Panc1 (cell line): Measurements from ENCODE around the gene ORM1. TPM values are rescaled to one million over a fixed set of nuclear protein-coding genes. Genes with fewer than 3 reads are reported as not detected.

Source experiments
- ATAC-seq: fragments of 200-7000 bp; cut with Tn5 transposase; 2 replicates; pipeline ENCODE4 v1.9.1; 2020; ENCODE audit warnings: mild to moderate bottlenecking, moderate library complexity
- BruUV-seq: library from RNA; stranded (reverse); fragments of 400-500 nt; replicated peaks from 2 replicates; lab custom pipeline; 2021; lab: Mats Ljungman, UMichigan
- CTCF ChIA-PET: fragments of 300-600 bp; sonication (Branson Sonifier 250); formaldehyde crosslinking; loops from one replicate; lab custom pipeline; 2022; ENCODE audit warnings: antibody characterized with exemption; lab: Charles Lee
- POLR2A ChIA-PET: fragments of 300-600 bp; sonication (Branson Sonifier 250); formaldehyde crosslinking; loops from one replicate; lab custom pipeline; 2022; ENCODE audit warnings: antibody characterized with exemption; lab: Charles Lee
- DNase-seq: peaks from one replicate; pipeline ENCODE4 v3.0.0-alpha.2; 2010; ENCODE audit warnings: low read depth, low spot score
- H3K27ac ChIP-seq: 2 replicates; pipeline ENCODE4 v1.5.1; 2011; ENCODE audit warnings: mild to moderate bottlenecking, low read length, inconsistent platforms
- H3K27me3 ChIP-seq: fragments of 200-500 bp; sonication (Bioruptor generic); 2 replicates; pipeline ENCODE4 v1.6.0; 2014; ENCODE audit warnings: low read length, inconsistent platforms; ENCODE audit not compliant: control insufficient read depth, insufficient read depth
- H3K36me3 ChIP-seq: fragments of 200-500 bp; sonication (Bioruptor generic); 2 replicates; pipeline ENCODE4 v1.5.1; 2014; ENCODE audit warnings: inconsistent platforms, mild to moderate bottlenecking, low read length, moderate library complexity; ENCODE audit not compliant: control insufficient read depth, insufficient read depth
- H3K4me1 ChIP-seq: 2 replicates; pipeline ENCODE4 v1.5.1; 2011; ENCODE audit warnings: inconsistent platforms, mild to moderate bottlenecking, low read length, moderate library complexity; ENCODE audit not compliant: control insufficient read depth, insufficient read depth
- H3K4me3 ChIP-seq, 2 experiments: 2 replicates each; pipeline ENCODE4 v1.5.1; 2011 to 2012; ENCODE audit warnings: low read depth in 2 of 2, low read length in 2 of 2, mild to moderate bottlenecking in 2 of 2, inconsistent platforms in 1 of 2, moderate library complexity in 1 of 2
- H3K9me3 ChIP-seq: fragments of 200-500 bp; sonication (Bioruptor generic); 2 replicates; pipeline ENCODE4 v1.5.1; 2014; ENCODE audit warnings: low read depth, mild to moderate bottlenecking, inconsistent platforms, low read length, moderate library complexity; ENCODE audit not compliant: control insufficient read depth, insufficient read depth
- CTCF ChIP-seq: fragments of 450-650 bp; IDR thresholded peaks from 2 replicates; pipeline ENCODE4 v1.5.1; 2017; ENCODE audit warnings: mild to moderate bottlenecking
- POLR2AphosphoS5 ChIP-seq: IDR thresholded peaks from 2 replicates; pipeline ENCODE4 v1.6.1; 2012; ENCODE audit warnings: mild to moderate bottlenecking, low read depth, low read length, moderate library complexity
- REST ChIP-seq, 2 experiments: IDR thresholded peaks; 2 replicates each; pipeline ENCODE4 v1.6.1; 2011 to 2012; ENCODE audit warnings: low read depth in 2 of 2, control low read depth in 1 of 2, low read length in 1 of 2, mild to moderate bottlenecking in 1 of 2, moderate library complexity in 1 of 2; ENCODE audit not compliant: insufficient read depth in 1 of 2
- SIN3A ChIP-seq: IDR thresholded peaks from 2 replicates; pipeline ENCODE4 v1.6.1; 2012; ENCODE audit warnings: low read depth, mild to moderate bottlenecking, low read length, moderate library complexity, borderline replicate concordance; ENCODE audit not compliant: insufficient read depth
- TCF7L2 ChIP-seq: IDR thresholded peaks from 2 replicates; pipeline ENCODE4 v1.6.1; 2011; ENCODE audit warnings: mild to moderate bottlenecking, low read depth, low read length, inconsistent platforms
- in situ Hi-C: cut with HindIII; loops from 2 replicates; pipeline ENCODE4 v1.10.0; 2016; ENCODE audit warnings: low sequenced_read_pairs, low pct_unique_long_range_greater_than_20kb
- intact Hi-C: fragments of 100-400 bp; cut with micrococcal nuclease; formaldehyde crosslinking; loops from one replicate; pipeline ENCODE4 v1.10.0; 2022; ENCODE audit not compliant: unreplicated experiment
- total RNA-seq: library from RNA; stranded (reverse); gene quantifications from one replicate; pipeline ENCODE4 v1.2.1, GENCODE V29; 2021; ENCODE audit not compliant: unreplicated experiment

The ORM1 gene
- total RNA-seq, 1 experiment from 2014 or later, result 3.5 TPM

- Histone ChIP-seq H3K27ac (no peak overlapping the region), H3K36me3 (no peaks in the 10 kb centered on the region), H3K4me1 (no peaks in the 10 kb centered on the region), H3K9me3 (no peaks in the 10 kb centered on the region), H3K4me3 (no peak overlapping the region), H3K27me3 (no peaks in the 10 kb centered on the region)
- BruUV-seq, result no TSS peak
- CTCF ChIA-PET, result no interaction called here
- in situ Hi-C loops (no loop called here), intact Hi-C loops (no loop called here)
- ATAC-seq, result no peak
- POLR2A ChIA-PET, result no interaction called here
- DNase-seq, result no peak
- TF ChIP-seq CTCF, result no peak
- no peak for TF ChIP-seq SIN3A
- TF ChIP-seq TCF7L2, result no peak
- TF ChIP-seq REST (IDR thresholded peaks at IDR 0.05; ENCODE audit: insufficient read depth in 1 of 2, low read depth in 2 of 2, low read length in 1 of 2), result no peak
- TF ChIP-seq POLR2AphosphoS5, result no peak
These were observed 14.4 kb upstream of the ORM1 start for GRCh38 chr9:114308361-114308950.

- H3K27ac ChIP-seq, result no peak overlapping the region
- CTCF ChIA-PET, result no interaction called here
- intact Hi-C loops, result no loop called here
- ATAC-seq (no peak), DNase-seq (no peak)
- no TSS peak for BruUV-seq
- in situ Hi-C loops, result no loop called here
- H3K4me1 ChIP-seq, result no peaks in the 10 kb centered on the region
- H3K27me3 ChIP-seq, result no peaks in the 10 kb centered on the region
- H3K9me3 ChIP-seq, result no peaks in the 10 kb centered on the region
- H3K36me3 ChIP-seq, result no peaks in the 10 kb centered on the region
- no peak for TF ChIP-seq CTCF
- POLR2A ChIA-PET, result no interaction called here
- no peak overlapping the region for H3K4me3 ChIP-seq
These were observed 13.8 kb upstream of the ORM1 start for GRCh38 chr9:114309096-114309495.
